Ovary (tissue), 1 donor: ENCODE results near the gene CCBE1.

ENCODE experiments used
- EP300 ChIP-seq: sonication (generic); formaldehyde crosslinking; IDR thresholded peaks from one replicate; pipeline ENCODE4 v1.6.1; 2017; ENCODE audit warnings: antibody characterized with exemption
- POLR2A ChIP-seq: fragments of 450-650 bp; IDR thresholded peaks from one replicate; pipeline ENCODE4 v1.6.1; 2017; ENCODE audit warnings: antibody characterized with exemption, mild to moderate bottlenecking, moderate library complexity

DNA sequence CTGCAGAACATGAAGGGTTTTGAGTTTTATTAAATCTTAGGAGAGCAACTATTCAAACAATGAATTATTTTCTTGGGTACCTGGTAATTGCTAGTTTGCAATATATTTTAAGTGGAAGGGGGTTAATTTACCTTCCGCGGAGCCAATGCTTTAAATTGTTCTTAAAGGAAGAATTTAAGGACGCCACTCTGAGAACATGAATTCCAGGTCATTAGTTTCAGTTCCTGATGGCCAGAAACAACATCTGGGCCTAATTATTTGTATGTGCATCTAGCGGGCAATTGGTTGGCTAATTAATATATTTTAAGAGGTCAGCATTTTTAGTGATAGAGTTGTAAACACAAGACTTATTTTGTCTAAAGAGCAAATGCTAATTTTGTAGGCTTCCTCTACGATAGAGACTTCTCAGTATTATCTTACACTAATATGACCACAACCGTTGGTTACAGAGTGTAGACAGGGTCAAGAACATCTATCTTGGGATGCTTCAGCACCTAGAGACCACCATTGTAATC, 40.8 kb downstream of the CCBE1 start:
- TF ChIP-seq POLR2A (no peak), EP300 (no peak)
